Keratinocyte (primary cell): ENCODE results near the gene OVOL3. TPM values are rescaled to one million over a fixed set of nuclear protein-coding genes. Genes with fewer than 3 reads are reported as not detected.
"Not testable (repeated sequence)": the region's sequence is repeated elsewhere in the genome, so short reads cannot be mapped to it uniquely, and the experiment has no call there.

Experiments used
- DNase-seq: peaks from one replicate; pipeline ENCODE4 v3.0.0-alpha.2; 2011; ENCODE audit warnings: low read depth, missing footprints, low spot score
- FAIRE-seq: peaks from 2 replicates; lab custom pipeline; 2011; peaks lifted over from hg19 to GRCh38; lab: Jason Lieb, UNC
- H2AFZ ChIP-seq: 2 replicates; pipeline ENCODE4 v1.6.0; 2012; ENCODE audit warnings: low read length, control low read depth, inconsistent platforms; ENCODE audit not compliant: control insufficient read depth
- H3K27ac ChIP-seq: 2 replicates; pipeline ENCODE4 v1.5.1; 2011; ENCODE audit warnings: low read length; ENCODE audit not compliant: control insufficient read depth, insufficient read depth
- H3K27me3 ChIP-seq: 3 replicates; pipeline ENCODE4 v1.6.0; 2011; ENCODE audit warnings: low read length; ENCODE audit not compliant: control insufficient read depth, insufficient read depth; ENCODE audit errors: extremely low read depth
- H3K36me3 ChIP-seq, 2 experiments: 2 replicates in 1 of 2; 3 replicates in 1 of 2; pipeline ENCODE4 v1.5.1; 2011; ENCODE audit warnings: low read length in 2 of 2, mild to moderate bottlenecking in 1 of 2; ENCODE audit not compliant: control insufficient read depth in 2 of 2, insufficient read depth in 2 of 2; ENCODE audit errors: extremely low read depth in 1 of 2
- H3K4me1 ChIP-seq: 3 replicates; pipeline ENCODE4 v1.5.1; 2011; ENCODE audit warnings: low read length; ENCODE audit not compliant: control insufficient read depth, insufficient read depth; ENCODE audit errors: extremely low read depth
- H3K4me2 ChIP-seq: 3 replicates; pipeline ENCODE4 v1.6.0; 2011; ENCODE audit warnings: low read depth, low read length; ENCODE audit not compliant: control insufficient read depth, insufficient read depth; ENCODE audit errors: extremely low read depth
- H3K4me3 ChIP-seq, 3 experiments: fragments of 200-600 bp in 1 of 3; sonication (generic) in 1 of 3; 2 replicates in 2 of 3; 3 replicates in 1 of 3; pipeline ENCODE4 v1.5.1; 2011 to 2016; ENCODE audit warnings: low read length in 3 of 3, mild to moderate bottlenecking in 3 of 3, control low read depth in 2 of 3, inconsistent platforms in 1 of 3, low read depth in 1 of 3, mixed read lengths in 1 of 3, mixed run types in 1 of 3, moderate library complexity in 1 of 3; ENCODE audit not compliant: control insufficient read depth in 2 of 3, insufficient read depth in 2 of 3; ENCODE audit errors: extremely low read depth in 1 of 3
- H3K79me2 ChIP-seq: 2 replicates; pipeline ENCODE4 v1.6.0; 2012; ENCODE audit warnings: low read length; ENCODE audit not compliant: control insufficient read depth, insufficient read depth
- H3K9ac ChIP-seq: 3 replicates; pipeline ENCODE4 v1.6.0; 2011; ENCODE audit warnings: low read length; ENCODE audit not compliant: control insufficient read depth, insufficient read depth; ENCODE audit errors: extremely low read depth
- H3K9me1 ChIP-seq: 3 replicates; pipeline ENCODE4 v1.6.0; 2011; ENCODE audit warnings: low read length; ENCODE audit not compliant: control insufficient read depth, insufficient read depth; ENCODE audit errors: extremely low read depth
- H3K9me3 ChIP-seq: 2 replicates; pipeline ENCODE4 v1.5.1; 2012; ENCODE audit warnings: low read depth, low read length; ENCODE audit not compliant: control insufficient read depth
- H4K20me1 ChIP-seq: 3 replicates; pipeline ENCODE4 v1.6.0; 2011; ENCODE audit warnings: low read length; ENCODE audit not compliant: control insufficient read depth, insufficient read depth; ENCODE audit errors: extremely low read depth
- CTCF ChIP-seq, 3 experiments: IDR thresholded peaks in 1 of 3; conservative IDR thresholded peaks in 1 of 3; optimal IDR thresholded peaks in 1 of 3; 2 replicates in 2 of 3; 3 replicates in 1 of 3; pipeline versions ENCODE3 to v1.5.1; 2011; ENCODE audit warnings: low read length in 3 of 3, mild to moderate bottlenecking in 3 of 3, moderate library complexity in 2 of 3, control low read depth in 1 of 3, inconsistent platforms in 1 of 3; ENCODE audit not compliant: insufficient read depth in 2 of 3; ENCODE audit errors: extremely low read depth in 1 of 3
- EZH2 ChIP-seq: IDR thresholded peaks from one replicate; pipeline ENCODE4 v1.6.1; 2012; ENCODE audit warnings: inconsistent platforms, mild to moderate bottlenecking, low read length, moderate library complexity
- dilution Hi-C: fragments of 300-500 bp; cut with MboI; formaldehyde crosslinking; loops from one replicate; pipeline ENCODE4 v1.7.0; 2020; ENCODE audit warnings: low sequenced_read_pairs; ENCODE audit not compliant: extremely low pct_ligation_motif_present
- polyA plus RNA-seq, 5 experiments: library from polyadenylated mRNA; depleted of rRNA in 3 of 5; stranded (reverse) in 3 of 5; stranded (forward) in 1 of 5; unstranded in 1 of 5; fragments of >200 nt; gene quantifications; 1 replicate in 1 of 5; 2 replicates in 3 of 5; 3 replicates in 1 of 5; pipeline versions ENCODE4 v1.2.1 to v1.2.3, GENCODE V29; 2011 to 2012; ENCODE audit warnings: missing spikeins in 2 of 5, low read depth in 1 of 5, low replicate concordance in 1 of 5

Gene OVOL3
- polyA plus RNA-seq, 1 donor (not counting 4 experiments of a cell fraction or from before 2014, with no cell fraction given), result not detected

- Histone ChIP-seq H3K4me2 (no peak overlapping the region), H3K27ac (no peak overlapping the region), H4K20me1 (peaks cover 2% of the 10 kb centered on the region), H3K4me1 (no peaks in the 10 kb centered on the region), H3K27me3 (no peaks in the 10 kb centered on the region), H3K9me3 (no peaks in the 10 kb centered on the region), H3K9ac (no peak overlapping the region), H3K4me3 (no peak overlapping the region), H2AFZ (no peak overlapping the region), H3K36me3 (peaks cover under 1 to 17% of the 10 kb centered on the region in 2 experiments), H3K79me2 (no peaks in the 10 kb centered on the region), H3K9me1 (no peaks in the 10 kb centered on the region)
- dilution Hi-C loops, result no loop called here
- FAIRE-seq, result no peak
- no peak for TF ChIP-seq CTCF (optimal IDR thresholded peaks at IDR 0.05 in 1 of 3, IDR thresholded peaks at IDR 0.05 in 1 of 3, conservative IDR thresholded peaks at IDR 0.05 in 1 of 3; ENCODE audit: extremely low read depth in 1 of 3, insufficient read depth in 2 of 3, low read length in 3 of 3)
- no peak for TF ChIP-seq EZH2
- no peak for DNase-seq
These were observed 46.1 kb upstream of the OVOL3 start for GRCh38 chr19:36064826-36065225.

GRCh38 chr19:36067681-36068080 is 43.3 kb upstream of the OVOL3 start:
- H3K4me1 ChIP-seq, result peaks cover 12% of the 10 kb centered on the region
- no peak for TF ChIP-seq CTCF (optimal IDR thresholded peaks at IDR 0.05 in 1 of 3, IDR thresholded peaks at IDR 0.05 in 1 of 3, conservative IDR thresholded peaks at IDR 0.05 in 1 of 3; ENCODE audit: extremely low read depth in 1 of 3, insufficient read depth in 2 of 3, low read length in 3 of 3)
- no peak for TF ChIP-seq EZH2
- no peak overlapping the region for H2AFZ ChIP-seq
- H3K9me1 ChIP-seq, result no peaks in the 10 kb centered on the region
- H3K27ac ChIP-seq, result no peak overlapping the region
- no peak overlapping the region for H3K4me3 ChIP-seq
- no peak overlapping the region for H3K4me2 ChIP-seq
- no peaks in the 10 kb centered on the region for H3K9me3 ChIP-seq
- H3K27me3 ChIP-seq, result no peaks in the 10 kb centered on the region
- FAIRE-seq (no peak), DNase-seq (no peak)
- no peak overlapping the region for H3K9ac ChIP-seq
- H3K36me3 ChIP-seq, result peaks cover 0 to 17% of the 10 kb centered on the region in 2 experiments
- dilution Hi-C loops, result no loop called here
- peaks cover 16% of the 10 kb centered on the region for H4K20me1 ChIP-seq
- no peaks in the 10 kb centered on the region for H3K79me2 ChIP-seq

DNA sequence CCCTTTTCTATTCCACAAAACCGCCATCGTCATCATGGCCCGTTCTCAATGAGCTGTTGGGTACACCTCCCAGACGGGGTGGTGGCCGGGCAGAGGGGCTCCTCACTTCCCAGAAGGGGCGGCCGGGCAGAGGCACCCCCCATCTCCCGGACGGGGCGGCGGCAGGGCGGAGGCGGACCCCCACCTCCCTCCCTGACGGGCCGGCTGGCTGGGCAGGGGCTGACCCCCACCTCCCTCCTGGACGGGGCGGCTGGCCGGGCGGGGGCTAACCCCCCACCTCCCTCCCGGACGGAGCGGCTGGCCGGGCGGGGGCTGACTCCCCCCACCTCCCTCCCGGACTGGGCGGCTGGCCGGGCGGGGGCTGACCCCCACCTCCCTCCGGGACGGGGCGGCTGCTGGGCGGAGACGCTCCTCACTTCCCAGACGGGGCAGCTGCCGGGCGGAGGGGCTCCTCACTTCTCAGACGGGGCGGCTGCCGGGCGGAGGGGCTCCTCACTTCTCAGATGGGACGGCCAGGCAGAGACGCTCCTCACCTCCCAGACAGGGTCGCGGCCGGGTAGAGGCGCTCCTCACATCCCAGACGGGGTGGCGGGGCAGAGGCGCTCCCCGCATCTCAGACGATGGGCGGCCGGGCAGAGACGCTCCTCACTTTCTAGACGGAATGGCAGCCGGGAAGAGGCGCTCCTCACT is 42.0 kb upstream of the OVOL3 start:
- H3K4me1 ChIP-seq, result peaks cover 12% of the 10 kb centered on the region
- H3K9me3 ChIP-seq, H3K27ac ChIP-seq, H3K4me3 ChIP-seq, H3K79me2 ChIP-seq, FAIRE-seq, H2AFZ ChIP-seq, H3K9me1 ChIP-seq, H3K4me2 ChIP-seq, dilution Hi-C loops, DNase-seq, H3K9ac ChIP-seq, H3K27me3 ChIP-seq: not testable (repeated sequence)
- peaks cover 0 to 23% of the 10 kb centered on the region in 2 experiments for H3K36me3 ChIP-seq
- peaks cover 22% of the 10 kb centered on the region for H4K20me1 ChIP-seq
